HG03175 (cell line): ENCODE data around the gene TMEM179B.
A peak's percentile ranks its signal among the peaks of the same experiment; 100 is the strongest.
"Not testable (repeated sequence)": the region's sequence is repeated elsewhere in the genome, so short reads cannot be mapped to it uniquely, and the experiment has no call there.

Experiments used
- ATAC-seq: cut with Tn5 transposase; IDR thresholded peaks from one replicate; pipeline ENCODE4 v1.9.1; 2021; ENCODE audit warnings: mild to moderate bottlenecking, moderate library complexity; ENCODE audit not compliant: unreplicated experiment

The TMEM179B gene

DNA sequence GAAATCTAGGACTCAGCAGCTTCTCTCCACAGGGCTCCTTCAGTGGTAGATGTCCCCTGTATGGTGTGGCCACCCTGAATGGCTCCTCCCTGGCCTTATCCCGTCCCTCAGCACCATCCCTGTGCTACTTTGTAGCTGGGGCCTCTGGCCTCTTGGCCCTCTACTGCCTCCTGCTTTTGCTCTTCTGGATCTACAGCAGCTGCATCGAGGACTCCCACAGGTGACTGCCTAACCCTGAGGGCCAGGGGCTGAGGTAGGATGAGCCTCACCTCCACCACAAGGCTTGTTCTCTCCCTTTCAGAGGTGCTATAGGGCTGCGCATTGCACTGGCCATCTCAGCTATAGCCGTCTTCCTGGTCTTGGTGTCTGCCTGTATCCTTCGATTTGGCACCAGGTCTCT lies 1.8 kb downstream of the TMEM179B start:
- ATAC-seq = no peak

DNA sequence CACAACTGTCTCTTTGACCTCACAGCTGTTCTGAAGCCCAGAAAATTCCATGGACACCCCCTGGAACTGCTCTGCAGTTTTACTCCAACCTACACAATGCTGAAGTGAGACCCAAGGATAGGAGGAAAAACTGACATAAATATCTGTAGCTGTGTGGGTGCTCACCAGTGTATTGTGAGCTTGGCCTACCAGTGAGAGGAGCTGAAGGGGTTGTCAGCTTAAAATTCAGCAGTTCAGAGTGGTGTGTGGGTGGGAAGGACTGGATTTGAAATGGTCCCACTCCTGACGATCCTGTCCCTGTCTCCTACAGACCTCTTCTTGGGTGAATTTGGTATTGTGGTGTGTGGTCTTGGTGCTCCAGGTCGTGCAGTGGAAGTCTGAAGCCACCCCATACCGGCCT lies 2.4 kb downstream of the TMEM179B start:
- no peak for ATAC-seq

GRCh38 chr11:62791501-62792201 lies 4.4 kb downstream of the TMEM179B start, which contains the start of gene TMEM223:
Gene TMEM223 (minus strand): TSS chr11:62792006. CDS start chr11:62791994, 12 bp downstream.
- ATAC-seq = peak; percentile 74

DNA sequence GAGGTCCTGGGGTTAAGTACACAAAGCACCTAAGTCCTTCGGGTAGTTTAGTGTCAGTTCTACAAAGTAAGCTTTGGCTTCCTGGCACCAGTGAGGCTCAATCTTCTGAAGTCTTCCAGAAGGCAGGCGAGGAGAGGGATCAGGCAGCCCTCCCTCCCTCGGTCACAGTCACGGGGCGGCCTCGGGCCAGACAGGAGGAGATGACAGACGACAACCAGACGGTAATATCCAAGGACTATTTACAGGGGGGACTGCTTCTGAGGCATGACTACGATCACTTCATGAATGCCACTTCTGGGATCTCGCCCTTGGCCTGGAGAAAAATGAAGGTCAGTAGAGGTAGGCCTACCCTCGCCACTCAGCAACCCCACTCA lies 5.0 kb downstream of the TMEM179B start:
- ATAC-seq = no peak

- no peak for ATAC-seq
Measured at GRCh38 chr11:62794201-62794775, 7.1 kb downstream of the TMEM179B start.

- no peak for ATAC-seq
Measured at GRCh38 chr11:62796281-62796680, 9.1 kb downstream of the TMEM179B start.

DNA sequence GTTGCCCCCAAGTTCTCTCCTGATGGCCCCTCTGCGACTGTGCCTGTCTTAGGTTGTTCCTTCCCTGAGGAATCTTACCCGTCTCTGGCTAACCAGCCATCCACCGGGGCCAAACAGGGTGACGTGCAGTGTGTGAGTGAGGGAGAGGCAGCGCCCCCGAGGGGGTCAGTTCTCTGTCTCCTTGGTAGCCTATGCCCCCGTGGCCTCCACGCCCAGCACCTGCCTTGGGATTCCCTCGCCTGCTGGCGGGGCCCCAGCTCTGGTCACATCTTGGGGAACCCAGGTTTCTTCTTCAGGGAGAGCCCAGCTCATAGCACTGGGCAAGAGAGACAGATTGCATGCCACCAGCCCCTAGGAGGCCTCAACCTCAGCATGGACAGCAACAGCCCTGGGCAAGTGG lies 12.3 kb downstream of the TMEM179B start:
- ATAC-seq = no peak

DNA sequence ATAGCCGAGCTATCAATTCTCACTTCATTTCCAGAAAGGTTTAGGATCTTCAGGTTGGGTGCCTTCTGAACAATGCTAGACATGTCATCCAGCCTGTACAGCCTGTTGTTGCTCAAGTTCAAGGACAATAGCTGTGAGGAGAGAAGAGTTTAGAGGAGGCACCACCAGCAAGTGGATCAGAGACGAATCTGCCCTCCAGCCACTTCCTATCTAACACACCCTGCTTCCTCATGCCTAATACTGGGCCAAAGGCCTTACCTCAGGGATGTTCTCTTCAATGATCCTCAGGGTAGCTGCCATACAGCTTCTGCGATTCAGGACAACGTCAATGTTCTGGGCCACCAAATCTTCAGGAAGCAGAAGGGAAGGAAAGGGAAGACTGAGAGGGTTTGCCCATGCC lies 13.9 kb downstream of the TMEM179B start:
- ATAC-seq = no peak

DNA sequence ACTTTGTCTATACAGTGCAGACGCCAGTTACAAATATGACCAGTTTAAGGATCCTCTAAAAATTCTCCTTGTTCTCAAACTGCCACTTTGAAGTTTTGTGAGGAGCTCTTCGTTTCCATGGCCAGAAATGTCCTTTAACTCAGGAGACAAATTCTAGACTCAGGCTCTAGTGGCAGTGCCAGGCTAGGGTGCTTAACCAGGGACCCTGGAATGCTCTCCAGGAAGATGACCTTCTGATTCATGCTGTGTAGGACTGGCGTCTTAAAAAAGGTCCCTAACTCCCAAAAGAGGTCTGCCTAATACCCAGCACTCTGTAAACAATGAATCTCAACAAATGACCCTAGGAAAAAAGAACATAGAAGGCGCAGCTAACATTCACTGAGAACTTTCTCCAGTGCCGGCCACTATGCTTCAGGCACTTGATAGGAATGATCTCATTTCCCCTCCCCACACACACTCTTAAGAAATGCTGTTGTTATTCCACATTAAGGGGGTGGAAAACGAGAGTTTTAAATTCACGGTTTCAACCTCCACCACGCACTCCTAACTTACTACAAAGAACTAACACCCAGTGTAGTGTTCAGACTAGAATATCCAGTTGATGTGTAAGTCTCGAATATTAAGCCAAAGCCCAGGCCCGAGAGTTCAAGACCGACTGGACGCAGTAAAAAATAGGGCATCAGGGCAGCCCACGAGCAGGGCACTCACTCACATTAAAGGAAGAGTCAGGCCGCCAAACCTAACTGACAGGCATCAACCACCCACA lies 17.3 kb downstream of the TMEM179B start:
- ATAC-seq = no peak

GRCh38 chr11:62805076-62805892 lies 18.1 kb downstream of the TMEM179B start, which contains the start of gene NXF1:
Gene NXF1 (minus strand): TSS chr11:62805440. CDS start chr11:62805356, 84 bp downstream.
- ATAC-seq = peak; percentile 82

- no peak for ATAC-seq
Measured at GRCh38 chr11:62805961-62806441, 18.8 kb downstream of the TMEM179B start.

DNA sequence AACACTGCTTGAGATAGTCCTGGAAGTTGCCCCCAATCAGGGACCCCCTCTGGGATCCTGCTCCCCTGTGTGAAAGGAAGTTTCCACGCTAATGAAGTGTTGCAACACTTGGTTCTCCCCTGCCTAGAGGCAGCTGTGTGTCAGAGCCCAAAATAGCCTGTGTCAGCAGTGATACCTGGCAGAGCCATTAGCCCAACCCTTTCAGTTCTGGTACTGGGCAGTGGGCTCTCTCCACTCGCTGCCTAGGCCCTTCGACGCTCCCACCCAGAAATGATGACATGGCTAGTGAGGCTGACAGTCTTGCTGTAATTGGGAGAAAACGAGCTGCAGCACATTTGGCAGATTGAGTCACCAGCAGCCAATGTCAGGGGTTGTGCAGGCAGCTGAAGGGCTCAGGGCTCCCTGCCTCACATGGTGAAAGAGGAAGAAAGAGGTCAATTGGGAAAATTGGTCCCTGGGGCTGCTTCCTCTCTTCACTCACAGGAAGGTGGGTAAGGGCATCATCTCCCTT lies 19.5 kb downstream of the TMEM179B start:
- no peak for ATAC-seq

- ATAC-seq = no peak
Measured at GRCh38 chr11:62810748-62811147, 23.5 kb downstream of the TMEM179B start.

- ATAC-seq = no peak
Measured at GRCh38 chr11:62811659-62812058, 24.5 kb downstream of the TMEM179B start.

DNA sequence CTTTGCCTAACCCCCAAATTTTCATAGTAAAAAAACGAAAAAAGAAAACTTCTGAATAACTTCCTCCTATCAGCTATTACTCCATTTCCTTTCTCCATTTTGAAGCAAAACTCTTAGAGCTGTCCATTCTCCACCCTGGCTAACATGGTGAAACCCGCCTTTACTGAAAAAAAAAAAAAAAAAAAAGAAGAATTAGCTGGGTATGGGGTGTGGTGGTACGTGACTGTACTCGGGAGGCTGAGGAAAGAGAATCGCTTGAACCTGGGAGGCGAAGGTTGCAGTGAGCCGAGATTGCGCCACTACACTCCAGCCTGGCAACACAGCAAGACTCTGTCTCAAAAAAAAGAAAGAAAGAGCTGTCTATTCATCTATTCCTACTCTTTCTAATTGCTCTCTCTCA lies 29.4 kb downstream of the TMEM179B start:
- ATAC-seq = no peak

GRCh38 chr11:62817129-62817528 lies 29.9 kb downstream of the TMEM179B start:
- ATAC-seq = no peak

- ATAC-seq = no peak
Measured at GRCh38 chr11:62823677-62824076, 36.5 kb downstream of the TMEM179B start.

DNA sequence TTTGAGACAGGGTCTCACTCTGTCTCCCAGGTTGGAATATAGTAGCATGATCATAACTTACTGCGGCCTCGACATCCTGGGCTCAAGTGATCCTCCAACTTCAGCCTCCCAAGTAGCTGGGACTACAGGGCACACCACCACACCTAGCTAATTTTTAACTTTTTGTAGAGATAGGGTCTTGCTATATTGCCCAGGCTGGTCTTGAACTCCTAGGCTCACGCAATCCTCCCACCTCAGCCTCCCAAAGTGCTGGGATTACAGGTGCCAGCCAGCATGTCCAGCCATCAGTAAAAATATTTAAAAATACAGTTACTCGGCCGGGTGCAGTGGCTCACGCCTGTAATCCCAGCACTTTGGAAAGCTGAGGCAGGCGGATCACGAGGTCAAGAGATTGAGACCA lies 40.9 kb downstream of the TMEM179B start:
- not testable (repeated sequence) for ATAC-seq

GRCh38 chr11:62830904-62831519 lies 43.8 kb downstream of the TMEM179B start:
- ATAC-seq = no peak
